DMS 273 (cell line): ENCODE data around the gene COG8.
A peak's percentile ranks its signal among the peaks of the same experiment; 100 is the strongest.
"Not testable (repeated sequence)": the region's sequence is repeated elsewhere in the genome, so short reads cannot be mapped to it uniquely, and the experiment has no call there.

Experiments
- DNase-seq: peaks from one replicate; lab custom pipeline; 2025; ENCODE audit not compliant: unreplicated experiment; lab: John Stamatoyannopoulos, UW

The COG8 gene

DNA sequence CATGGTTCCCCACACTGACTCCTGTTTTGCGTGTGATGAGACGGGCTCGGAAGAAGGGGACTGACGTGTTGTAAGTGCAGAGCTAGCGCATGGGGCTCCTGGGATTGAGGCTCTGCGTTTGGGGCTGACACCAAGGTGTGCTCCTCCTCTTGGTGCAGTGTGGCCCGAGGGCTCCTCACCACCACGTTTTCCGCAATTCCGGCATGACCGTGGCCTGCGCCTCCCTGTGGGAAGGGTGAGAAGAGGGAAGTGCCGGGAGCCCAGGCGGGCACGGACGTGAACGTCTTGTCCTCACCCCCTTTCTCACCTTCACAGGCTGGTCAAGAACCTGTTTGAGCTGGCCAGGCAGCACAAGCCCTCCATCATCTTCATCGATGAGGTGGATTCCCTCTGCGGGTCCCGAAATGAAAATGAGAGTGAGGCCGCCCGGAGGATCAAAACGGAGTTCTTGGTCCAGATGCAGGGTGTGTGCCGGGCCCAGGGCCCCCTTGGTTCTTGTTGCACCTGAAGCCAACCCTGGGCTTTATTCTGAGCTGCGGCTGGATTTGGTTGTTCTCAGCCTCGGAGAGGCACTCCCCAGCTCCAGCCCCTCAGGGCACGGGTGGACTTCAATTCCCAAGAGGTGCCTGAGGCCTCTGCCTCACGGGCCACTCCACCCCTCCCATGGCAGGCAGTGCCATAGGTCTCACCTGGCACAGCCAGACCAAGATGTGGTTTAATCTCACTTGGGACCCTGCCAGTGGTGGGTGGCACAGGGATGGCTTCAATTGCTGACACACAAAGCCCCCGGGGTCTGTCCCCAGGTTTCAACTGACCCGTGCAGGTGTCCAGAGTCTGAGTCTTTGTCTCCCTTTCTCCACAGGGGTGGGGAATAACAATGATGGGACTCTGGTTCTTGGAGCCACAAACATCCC, 19.3 kb downstream of the COG8 start:
- DNase-seq = no peak

DNA sequence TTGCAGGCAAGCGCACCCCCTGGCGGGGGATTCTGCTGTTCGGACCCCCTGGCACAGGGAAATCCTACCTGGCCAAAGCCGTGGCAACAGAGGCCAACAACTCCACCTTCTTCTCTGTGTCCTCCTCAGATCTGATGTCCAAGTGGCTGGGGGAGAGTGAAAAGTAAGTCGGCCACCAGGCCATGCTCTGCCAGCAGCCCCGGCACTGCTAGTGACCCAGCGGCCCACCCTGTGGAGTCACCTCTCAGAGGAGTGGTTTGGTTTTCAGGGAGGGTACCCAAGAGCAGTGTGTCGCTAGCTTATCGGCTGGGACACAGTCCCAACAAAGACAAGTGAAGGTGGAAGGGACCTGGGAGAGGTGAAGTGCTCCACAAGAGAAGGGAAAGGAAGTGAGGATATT, 20.0 kb downstream of the COG8 start:
- DNase-seq = no peak

DNA sequence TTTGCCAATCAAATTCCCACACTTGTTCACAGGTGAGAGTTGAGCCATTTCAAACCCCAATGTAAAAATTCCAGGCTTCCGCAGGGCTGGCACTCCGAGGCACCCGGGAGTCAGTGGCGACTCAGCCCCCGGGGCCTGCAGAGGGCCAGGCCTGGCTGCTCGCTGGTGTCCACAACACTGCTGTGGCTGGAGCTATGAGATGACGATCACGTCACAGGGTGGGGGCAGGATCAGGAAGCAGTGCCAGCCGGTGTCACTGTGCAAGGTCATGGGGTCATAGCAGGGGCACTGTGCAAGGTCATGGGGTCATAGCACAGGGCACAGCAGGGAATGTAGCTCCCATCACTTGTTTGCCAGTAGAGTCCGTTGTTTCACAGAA, 20.5 kb downstream of the COG8 start:
- no peak for DNase-seq

DNA sequence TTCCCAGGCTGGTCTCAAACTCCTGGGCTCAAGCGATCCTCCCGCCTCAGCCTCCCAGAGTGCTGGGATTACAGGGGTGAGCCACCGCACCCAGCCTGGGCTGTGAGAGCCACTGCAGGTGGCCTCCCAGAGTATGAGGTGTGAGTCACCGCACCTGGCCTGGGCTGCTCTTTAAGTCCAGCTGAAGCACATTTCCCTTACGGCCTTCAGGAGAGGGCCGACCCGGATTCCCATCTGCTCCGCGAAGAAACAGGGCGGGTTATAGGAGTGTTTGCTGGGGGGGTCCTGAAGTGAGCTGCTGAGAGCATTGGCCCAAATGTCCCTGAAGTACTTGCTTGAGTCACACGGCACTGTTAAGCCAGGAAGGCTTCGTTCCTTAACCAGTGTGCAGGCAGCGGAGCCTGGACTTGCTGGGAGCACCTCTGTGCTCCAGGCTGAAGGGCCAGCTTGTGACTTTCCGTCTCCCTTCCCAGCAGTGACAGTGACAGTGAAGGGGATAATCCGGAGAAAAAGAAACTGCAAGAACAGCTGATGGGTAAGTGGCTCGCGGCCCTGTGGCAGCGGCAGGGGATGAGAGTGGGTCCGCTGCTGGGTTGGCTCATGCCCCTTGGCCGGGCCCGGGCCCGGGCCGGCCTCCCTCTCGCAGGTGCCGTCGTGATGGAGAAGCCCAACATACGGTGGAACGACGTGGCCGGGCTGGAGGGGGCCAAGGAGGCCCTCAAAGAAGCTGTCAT, 21.0 kb downstream of the COG8 start:
- DNase-seq = no peak

DNA sequence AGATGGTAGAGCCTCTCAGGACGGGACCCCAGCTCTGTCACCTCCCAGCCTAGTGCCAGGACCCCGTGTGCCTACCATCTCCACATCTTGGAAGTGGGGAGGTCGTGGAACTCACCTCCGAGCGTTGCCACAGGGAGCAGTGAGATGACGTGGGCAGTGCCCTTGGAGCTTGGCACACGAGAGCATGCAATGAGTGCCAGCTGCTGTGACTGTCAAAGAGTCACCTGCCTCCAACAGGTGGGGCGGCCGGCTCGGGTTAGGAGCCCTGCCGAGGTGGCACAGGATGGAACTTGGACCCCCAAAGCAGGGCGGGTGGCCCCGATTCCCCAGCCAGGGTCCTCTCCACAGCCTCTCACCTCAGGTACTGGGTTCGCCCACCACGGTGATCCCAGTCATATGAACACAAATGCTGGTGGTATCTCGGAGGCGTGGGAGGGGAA, 22.7 kb downstream of the COG8 start:
- no peak for DNase-seq

DNA sequence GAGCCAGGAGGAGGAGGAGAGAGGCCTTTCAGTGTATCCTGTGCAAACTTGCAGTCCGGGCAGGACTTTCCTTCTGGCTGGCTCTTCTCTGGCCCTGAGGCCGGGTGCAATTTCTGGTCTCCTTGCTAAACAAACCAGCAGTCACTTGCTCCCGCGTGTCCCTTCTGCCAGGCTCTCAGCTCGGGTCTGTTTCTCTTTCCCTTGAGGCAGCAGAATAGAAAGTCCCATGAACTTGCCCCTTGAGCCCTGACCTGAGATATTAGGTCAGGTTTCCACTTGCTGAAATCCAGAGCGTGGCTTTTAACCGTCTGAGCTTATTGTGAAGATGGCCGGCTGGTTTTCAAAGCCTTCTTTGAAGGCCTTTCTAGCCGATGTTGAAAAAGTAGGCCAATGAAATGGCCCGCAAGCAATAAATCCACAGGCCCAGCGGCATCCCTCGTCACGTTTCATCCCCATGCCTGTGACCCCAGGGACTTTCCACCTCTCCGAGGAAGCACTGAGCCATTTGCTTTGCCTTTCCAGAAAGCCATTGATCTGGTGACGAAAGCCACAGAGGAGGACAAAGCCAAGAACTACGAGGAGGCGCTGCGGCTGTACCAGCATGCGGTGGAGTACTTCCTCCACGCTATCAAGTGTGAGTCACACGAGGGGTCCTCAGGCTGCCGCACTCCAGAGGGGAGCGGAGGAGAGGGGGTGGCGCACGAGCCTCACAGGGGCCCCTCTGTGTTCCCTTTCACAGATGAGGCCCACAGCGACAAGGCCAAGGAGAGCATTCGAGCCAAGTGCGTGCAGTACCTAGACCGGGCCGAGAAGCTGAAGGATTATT, 23.7 kb downstream of the COG8 start:
- DNase-seq = no peak

DNA sequence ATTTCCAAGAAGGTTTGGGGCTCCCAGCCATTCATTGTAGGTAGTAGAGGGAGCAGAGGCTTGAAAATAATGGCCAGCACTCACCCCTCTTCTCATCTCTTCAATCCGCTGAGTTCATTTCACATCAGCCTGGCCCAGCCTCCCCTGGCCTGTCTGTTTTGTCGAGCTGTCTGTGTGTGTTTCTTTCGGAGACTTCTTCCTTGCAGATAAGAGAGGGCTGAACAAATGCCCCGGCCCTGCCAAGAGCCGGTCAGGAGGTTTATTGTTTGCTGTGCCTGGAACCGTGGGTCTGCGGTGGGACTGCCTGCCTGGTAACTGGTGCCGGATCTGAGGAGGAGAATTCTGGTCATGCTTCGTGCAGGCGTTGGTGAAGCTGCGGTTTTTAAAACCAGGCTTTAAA, 24.8 kb downstream of the COG8 start:
- DNase-seq = no peak

DNA sequence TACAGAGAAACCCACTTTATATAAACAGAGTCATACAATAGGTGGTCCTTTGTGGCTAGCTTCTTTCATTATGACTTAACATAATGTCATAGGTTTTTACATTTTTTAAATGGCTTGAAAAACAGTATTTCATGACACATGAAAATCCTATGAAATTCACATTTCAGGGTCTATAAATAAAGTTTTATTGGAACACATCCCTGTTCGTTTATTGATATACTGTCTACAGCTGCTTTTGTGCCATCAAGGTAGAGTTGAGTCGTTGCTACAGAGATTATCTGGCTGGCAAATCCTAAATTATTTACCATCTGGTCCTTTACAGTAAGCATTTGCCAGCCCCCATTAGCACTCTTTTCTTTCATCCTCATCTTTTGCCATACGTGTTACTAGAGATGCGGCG, 25.9 kb downstream of the COG8 start:
- peak; percentile 67 for DNase-seq

DNA sequence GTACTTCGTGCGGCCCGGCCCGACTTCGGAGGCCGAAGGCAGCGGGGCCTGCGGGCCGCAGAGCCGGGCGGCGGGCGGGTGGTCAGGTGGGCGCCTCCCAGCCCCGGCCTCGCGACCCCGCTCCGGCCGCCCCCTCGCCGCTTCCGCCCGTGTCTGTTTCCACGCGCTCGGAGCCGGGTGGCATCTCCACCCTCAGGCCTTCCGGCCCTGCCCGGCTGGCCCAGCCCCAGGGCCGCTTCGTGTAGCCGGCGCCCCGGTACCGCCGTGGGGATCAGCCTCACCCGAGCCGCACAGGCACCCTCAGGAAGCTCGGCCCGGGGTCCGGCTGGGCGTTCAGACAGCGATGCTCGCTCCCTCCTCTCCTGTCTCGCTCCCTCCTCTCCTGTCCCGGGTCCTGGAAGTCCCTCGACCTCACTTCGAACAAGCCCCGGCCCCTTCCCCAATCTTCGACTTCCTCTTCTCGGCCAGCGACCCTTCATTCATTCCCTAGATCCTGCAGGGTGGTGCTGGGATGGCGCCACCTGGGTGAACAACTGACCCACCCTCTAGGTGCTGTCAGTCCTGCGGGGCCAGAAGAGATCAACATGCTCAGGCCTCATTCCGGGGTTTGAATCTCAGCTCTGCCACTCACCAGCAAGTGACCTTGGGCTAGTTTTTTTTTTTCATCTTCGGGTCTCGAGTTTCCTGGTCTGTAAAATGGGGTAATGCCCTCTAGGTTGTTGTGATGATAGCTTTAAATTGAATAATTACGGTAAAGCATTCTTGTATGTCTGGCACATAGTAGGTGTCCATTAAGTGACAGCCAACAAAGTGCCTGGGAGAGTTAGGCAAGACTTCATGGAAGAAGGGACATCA, 27.6 kb downstream of the COG8 start:
- peak; percentile 71 for DNase-seq

DNA sequence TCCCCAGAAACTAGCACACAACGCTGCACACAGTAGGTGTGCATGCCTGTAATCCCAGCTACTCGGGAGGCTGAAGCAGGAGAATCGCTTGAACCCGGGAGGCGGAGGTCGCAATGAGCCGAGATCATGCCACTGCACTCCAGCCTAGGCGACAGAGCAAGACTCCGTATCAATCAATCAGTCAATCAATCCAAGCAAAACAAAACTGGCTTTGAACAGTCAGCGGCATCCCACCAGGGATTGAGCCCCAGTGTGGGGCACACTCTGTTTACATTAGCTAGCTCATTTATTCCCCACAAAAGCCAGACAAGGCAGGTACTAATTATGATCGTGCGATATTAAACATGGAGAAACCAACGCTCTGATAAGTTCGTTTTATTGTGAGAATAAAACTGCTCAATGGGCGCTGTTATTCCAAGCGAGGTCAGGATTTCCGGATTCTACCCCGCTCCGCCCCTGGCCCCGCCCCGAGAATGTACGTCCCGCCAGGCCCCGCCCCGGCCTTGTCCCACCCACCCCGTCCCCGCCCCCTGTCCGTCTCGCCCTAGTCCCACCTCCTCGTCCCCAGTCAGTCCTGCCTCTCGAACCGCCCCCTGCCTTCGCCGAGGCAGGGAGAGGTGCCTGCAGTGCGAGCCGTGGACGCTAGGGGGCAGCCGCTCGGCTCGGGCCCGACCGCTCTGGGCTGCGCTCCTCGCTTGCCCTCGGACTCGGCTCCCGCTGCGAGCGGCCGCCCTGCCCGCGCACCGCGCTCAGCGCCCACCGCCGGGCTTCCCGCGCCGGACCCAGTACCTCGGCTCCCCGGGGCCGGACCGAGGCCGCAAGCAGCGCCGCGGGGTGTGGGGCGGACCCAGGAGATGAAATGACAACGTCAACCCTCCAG, 28.5 kb downstream of the COG8 start, which contains the start of gene VPS4A:
VPS4A (plus strand) TSS at position 698 of the 880 bp plus-strand sequence; CDS start at position 860, 162 bp downstream.
- peak; percentile 98 for DNase-seq

DNA sequence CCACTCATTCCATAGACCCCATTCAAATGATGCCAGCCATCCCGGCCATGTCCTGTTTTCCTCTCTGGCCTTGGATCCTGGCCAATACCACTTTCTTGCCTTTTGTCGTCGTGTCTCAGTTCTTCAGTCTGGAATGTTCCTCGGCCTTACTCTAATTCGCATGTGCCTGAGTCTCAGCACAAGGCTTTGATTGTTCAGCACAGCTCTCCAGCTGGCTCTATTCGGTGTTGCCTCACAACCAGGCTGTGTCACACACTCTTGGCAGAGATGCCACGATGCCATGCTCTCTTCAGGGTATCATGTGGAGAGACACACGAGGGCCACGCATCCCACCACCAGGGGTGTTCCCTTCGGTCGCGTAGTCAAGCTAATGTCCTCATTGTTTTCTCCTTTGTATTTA, 30.0 kb downstream of the COG8 start:
- DNase-seq = no peak

DNA sequence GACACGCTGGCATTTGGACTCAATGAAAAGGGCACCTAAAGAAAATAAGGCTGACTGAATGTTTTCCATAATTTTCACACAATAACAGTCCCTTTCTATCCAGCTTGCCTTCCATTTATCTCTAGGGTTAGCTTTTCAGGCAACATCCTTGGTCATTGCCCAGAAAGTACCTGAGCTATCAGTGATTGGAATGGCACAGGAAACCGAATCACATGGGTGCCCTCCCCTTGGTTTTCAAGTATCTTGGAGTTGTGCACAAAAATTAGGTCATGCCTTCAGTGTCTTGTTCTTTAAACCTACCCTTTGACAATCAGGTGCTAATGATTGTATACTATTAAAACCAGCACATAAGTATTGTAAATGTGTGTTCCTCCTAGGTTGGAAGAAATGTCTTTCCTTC, 31.5 kb downstream of the COG8 start:
- DNase-seq = no peak

DNA sequence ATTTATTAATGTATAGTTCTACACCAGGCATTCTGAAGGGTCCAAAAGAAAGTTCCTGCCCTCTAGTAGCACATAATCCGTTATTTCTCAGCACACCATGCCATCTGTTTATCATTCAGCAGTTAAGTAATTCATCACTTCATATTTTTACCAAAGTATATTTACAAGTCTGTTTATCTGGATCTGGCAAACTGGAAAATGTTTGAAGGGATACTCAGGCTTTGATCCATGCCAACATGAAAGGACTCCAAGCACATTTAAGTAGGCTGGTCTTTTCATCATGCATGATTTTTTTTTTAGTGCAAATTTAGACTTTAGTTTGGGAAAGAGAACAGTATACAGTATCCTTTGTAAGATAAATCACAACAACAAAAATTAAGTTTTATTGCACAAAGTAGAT, 32.3 kb downstream of the COG8 start:
- no peak for DNase-seq

DNA sequence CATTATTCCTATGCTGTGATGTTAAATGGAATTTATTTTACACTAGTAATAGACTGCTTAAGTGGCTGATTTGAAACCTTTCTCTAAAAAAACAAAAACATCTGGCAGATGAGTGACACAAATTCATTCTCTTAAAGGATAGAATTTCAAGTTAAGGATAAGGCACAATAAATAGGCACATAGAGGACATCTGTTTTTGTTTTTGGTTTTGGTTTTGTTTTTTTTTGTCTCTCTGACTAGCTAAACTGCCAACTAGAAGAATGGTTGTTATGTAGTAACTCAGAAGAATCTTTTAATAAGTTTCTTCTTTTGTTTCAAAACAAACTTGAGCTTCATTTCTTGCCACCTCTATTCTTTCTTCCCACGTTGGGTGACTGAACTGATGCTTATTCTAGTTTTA, 33.3 kb downstream of the COG8 start:
- peak; percentile 37 for DNase-seq

DNA sequence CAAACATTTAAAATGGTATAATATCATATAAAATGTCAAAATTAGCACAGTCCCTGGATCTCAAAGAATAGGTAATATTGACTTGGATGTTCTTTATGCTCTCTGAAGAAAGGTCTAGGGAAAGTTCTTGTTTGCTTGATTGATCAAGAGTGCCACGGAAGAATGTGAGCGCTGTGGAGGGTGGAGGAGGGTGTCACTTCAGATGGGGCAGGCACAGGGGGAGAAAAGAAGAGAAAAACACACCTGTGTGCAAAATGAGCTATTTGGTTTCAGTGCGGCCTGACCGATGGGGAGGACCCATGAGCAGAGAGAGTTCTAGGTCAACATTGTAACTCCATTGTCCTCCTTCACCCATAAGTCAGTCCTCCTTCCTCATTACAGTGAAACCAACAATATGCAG, 37.1 kb downstream of the COG8 start:
- no peak for DNase-seq

DNA sequence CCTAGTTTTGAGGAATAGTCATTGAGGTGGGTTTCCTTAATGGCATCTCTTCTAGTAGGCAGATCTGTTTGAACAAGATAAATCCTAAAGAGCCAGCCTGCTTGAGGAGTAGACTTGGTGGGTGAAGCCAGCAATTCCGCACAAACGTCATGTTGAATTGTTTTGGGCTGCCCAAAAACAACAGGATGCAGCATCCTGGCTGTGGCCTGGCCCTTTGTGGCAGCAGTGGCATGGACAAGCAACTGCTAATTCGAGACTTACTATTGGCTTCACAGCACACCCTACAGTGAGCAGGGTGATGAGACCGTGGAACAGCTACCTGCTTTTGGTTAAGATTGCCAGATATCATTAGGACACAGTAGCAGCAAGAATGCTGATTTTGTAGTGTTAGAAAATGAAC, 37.5 kb downstream of the COG8 start:
- DNase-seq = no peak

DNA sequence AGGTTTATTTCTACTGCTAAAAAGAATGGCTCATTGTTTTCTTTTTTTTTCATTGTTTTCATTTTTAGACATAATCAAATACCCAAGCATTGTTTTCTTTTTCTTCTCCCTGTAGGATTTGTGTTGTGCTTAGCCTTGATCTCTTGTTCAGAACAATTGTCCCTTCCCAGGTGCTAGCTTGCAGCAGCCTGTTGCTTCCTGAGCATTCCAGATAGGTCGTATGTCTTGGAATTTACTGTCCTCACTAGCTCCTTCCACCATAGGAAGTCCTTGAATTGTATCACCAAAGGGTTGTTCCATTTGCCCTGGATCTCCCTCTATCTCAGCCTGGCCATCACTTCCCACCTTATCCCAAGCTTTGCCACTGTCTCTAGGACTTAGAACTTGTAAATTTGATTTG, 38.2 kb downstream of the COG8 start:
- DNase-seq = no peak

DNA sequence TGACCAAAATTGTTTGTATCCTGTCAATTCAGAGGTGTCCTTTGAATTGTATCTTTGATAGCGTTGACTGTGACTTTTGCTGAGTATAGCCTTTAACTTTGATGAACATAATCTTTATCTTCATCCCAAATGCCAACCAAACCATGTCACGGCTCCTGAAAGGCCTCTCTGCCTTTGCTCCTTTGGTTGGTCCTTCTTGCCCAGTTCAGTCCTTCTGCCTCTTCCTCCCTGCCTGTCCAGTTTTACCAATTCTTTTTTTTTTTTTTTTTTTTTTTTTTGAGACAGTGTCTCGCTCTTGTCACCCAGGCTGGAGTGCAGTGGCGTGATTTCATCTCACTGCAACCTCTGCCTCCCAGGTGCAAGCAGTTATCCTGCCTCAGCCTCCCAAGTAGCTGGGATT, 41.1 kb downstream of the COG8 start:
- DNase-seq = no peak

DNA sequence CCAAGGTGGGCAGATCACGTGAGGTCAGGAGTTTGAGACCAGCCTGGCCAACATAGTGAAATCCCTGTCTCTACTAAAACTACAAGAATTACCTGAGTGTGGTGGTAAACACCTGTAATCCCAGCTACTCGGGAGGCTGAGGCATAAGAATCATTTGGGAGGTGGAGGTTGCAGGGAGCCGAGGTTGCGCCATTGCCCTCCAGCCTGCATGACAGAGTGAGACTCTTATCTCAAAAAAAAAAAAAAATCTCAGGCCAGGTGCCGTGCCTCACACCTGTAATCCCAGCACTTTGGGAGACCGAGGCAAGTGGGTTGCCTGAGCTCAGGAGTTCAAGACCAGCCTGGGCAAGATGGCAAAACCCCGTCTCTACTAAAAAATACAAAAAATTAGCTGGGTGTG, 42.6 kb downstream of the COG8 start:
- not testable (repeated sequence) for DNase-seq
